GM18867 (cell line): ENCODE results near the gene RAB8A.
A peak's percentile ranks its signal among the peaks of the same experiment; 100 is the strongest.
"Not testable (repeated sequence)": the region's sequence is repeated elsewhere in the genome, so short reads cannot be mapped to it uniquely, and the experiment has no call there.

Experiments used
- ATAC-seq: cut with Tn5 transposase; IDR thresholded peaks from one replicate; pipeline ENCODE4 v1.9.1; 2021; ENCODE audit warnings: mild to moderate bottlenecking, moderate library complexity; ENCODE audit not compliant: unreplicated experiment

RAB8A gene

GRCh38 chr19:16167055-16167454 is 55.4 kb downstream of the RAB8A start:
- ATAC-seq = no peak

GRCh38 chr19:16168465-16169081 is 56.9 kb downstream of the RAB8A start:
- ATAC-seq = no peak

- no peak for ATAC-seq
Measured at GRCh38 chr19:16170134-16170533, 58.4 kb downstream of the RAB8A start.

- ATAC-seq = peak; percentile 43
Measured at GRCh38 chr19:16175954-16176353, 64.3 kb downstream of the RAB8A start.

- ATAC-seq = not testable (repeated sequence)
Measured at GRCh38 chr19:16178866-16179265, 67.2 kb downstream of the RAB8A start.

GRCh38 chr19:16180611-16181010 is 68.9 kb downstream of the RAB8A start:
- ATAC-seq = no peak
